Airway epithelial cell (primary cell): ENCODE data around the gene EREG. TPM values are rescaled to one million over a fixed set of nuclear protein-coding genes. Genes with fewer than 3 reads are reported as not detected.

Source experiments
- total RNA-seq: library from RNA; depleted of rRNA; stranded (reverse); fragments of >200 nt; gene quantifications from 2 replicates; pipeline ENCODE4 v1.2.3, GENCODE V29; 2015

EREG gene, protein sequence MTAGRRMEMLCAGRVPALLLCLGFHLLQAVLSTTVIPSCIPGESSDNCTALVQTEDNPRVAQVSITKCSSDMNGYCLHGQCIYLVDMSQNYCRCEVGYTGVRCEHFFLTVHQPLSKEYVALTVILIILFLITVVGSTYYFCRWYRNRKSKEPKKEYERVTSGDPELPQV
- total RNA-seq = 21.3 and 33.1 TPM in 2 replicates

DNA sequence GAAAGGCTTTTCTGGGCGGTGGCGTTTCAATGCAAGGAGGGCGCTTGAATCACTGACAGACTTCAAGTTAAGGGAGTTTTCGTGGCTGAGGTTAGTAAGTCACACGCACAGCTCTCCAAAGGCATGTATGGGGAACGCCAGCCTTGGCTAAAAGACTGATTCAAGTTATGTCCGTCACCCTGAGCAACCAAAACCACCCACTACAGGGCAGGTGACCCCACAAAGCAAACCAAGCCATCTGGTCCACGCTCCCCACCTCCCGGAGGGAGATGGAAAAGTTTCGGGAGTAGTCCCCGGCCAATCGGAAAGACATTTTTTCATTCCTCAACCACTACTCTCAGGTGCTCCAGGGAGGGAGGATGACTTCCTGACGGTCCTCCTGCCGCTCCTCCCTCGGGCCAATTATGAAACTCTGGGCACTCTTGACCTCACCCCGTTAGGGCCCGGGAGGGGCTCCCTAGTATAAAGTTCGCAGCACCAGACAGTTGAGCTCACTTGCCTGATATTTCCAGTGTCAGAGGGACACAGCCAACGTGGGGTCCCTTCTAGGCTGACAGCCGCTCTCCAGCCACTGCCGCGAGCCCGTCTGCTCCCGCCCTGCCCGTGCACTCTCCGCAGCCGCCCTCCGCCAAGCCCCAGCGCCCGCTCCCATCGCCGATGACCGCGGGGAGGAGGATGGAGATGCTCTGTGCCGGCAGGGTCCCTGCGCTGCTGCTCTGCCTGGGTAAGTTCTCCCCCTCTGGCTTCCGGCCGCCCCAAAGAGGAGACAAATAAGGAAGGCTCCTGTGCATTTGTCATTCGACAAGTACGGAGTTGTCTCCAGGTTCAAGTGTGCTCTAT lies at the start of gene EREG:
Gene EREG, plus strand, starts transcription at position 494 of the 840 bp plus-strand sequence. Its CDS starts 164 bp downstream, at position 658.

Other genes starting within 250 kb of the EREG start
- gene MTHFD2L, start 207.0 kb upstream of the EREG start, total RNA-seq = 23.2 and 26.1 TPM in 2 replicates
- gene EPGN, start 56.7 kb upstream of the EREG start, total RNA-seq = 12.8 and 18.5 TPM in 2 replicates
- gene AREG, start 80.0 kb downstream of the EREG start, total RNA-seq = 325 and 334 TPM in 2 replicates